AG09319 (cell line): ENCODE results near the gene HBP1.
"Not testable (repeated sequence)": the region's sequence is repeated elsewhere in the genome, so short reads cannot be mapped to it uniquely, and the experiment has no call there.

Source experiments
- DNase-seq: peaks from one replicate; pipeline ENCODE4 v3.0.0-alpha.2; 2010; ENCODE audit warnings: low read depth; ENCODE audit errors: extremely low read depth
- CTCF ChIP-seq: IDR thresholded peaks from 2 replicates; pipeline ENCODE4 v1.5.1; 2011; ENCODE audit warnings: low read depth, mild to moderate bottlenecking, inconsistent platforms, low read length, moderate library complexity

The HBP1 gene

GRCh38 chr7:107130487-107131220 lies 38.1 kb upstream of the HBP1 start:
- no peak for TF ChIP-seq CTCF

GRCh38 chr7:107133396-107133795 lies 35.4 kb upstream of the HBP1 start:
- TF ChIP-seq CTCF, result no peak
- no peak for DNase-seq

More at GRCh38 chr7:107130487-107131220, 38.1 kb upstream of the HBP1 start:
- DNase-seq, result no peak

- no peak for DNase-seq
- no peak for TF ChIP-seq CTCF
Observed at GRCh38 chr7:107138696-107139420, 29.9 kb upstream of the HBP1 start.

GRCh38 chr7:107143875-107144274 lies 24.9 kb upstream of the HBP1 start:
- DNase-seq, result not testable (repeated sequence)

- no peak for TF ChIP-seq CTCF
- no peak for DNase-seq
Observed at GRCh38 chr7:107145067-107145838, 23.6 kb upstream of the HBP1 start.

- peak; percentile 77 for TF ChIP-seq CTCF
- DNase-seq, result no peak
Observed at GRCh38 chr7:107147464-107148393, 21.1 kb upstream of the HBP1 start.

- no peak for TF ChIP-seq CTCF
- DNase-seq, result no peak
Observed at GRCh38 chr7:107148721-107149120, 20.1 kb upstream of the HBP1 start.
